Naive thymus-derived CD8-positive, alpha-beta T cell (primary cell): ENCODE results near the gene MLIP. TPM values are rescaled to one million over a fixed set of nuclear protein-coding genes. Genes with fewer than 3 reads are reported as not detected.
"Not testable (repeated sequence)": the region's sequence is repeated elsewhere in the genome, so short reads cannot be mapped to it uniquely, and the experiment has no call there.

Experiments used
- ATAC-seq, 2 donors: fragments of 150-1000 bp; cut with Tn5 transposase in 1 of 2; sonication (Bioruptor Pico), chemical (Tn5 transposase) in 1 of 2; 1 replicate in 1 of 2; 2 replicates in 1 of 2; pipeline ENCODE4 v1.10.0; 2021; ENCODE audit warnings: mild to moderate bottlenecking in 2 of 2, moderate library complexity in 2 of 2
- POLR2A ChIA-PET: fragments of 350-600 bp; sonication (Branson Sonifier 250); formaldehyde crosslinking; loops from one replicate; lab custom pipeline; 2021; ENCODE audit warnings: antibody characterized with exemption; lab: Charles Lee
- DNase-seq, 10 donors: peaks; one replicate each; pipeline versions ENCODE4 v3.0.0 to v3.0.0-alpha.2; 2020 to 2022
- H3K27ac Mint-ChIP-seq, 10 donors: one replicate each; pipeline ENCODE4 v1.8.0; 2020 to 2022; ENCODE audit warnings: mild to moderate bottlenecking in 10 of 10, mixed read lengths in 10 of 10, moderate library complexity in 4 of 10, inconsistent platforms in 1 of 10
- H3K27me3 Mint-ChIP-seq, 5 donors: one replicate each; pipeline ENCODE4 v1.8.0; 2021 to 2022; ENCODE audit warnings: mixed read lengths in 5 of 5
- H3K36me3 Mint-ChIP-seq, 3 donors: one replicate each; pipeline ENCODE4 v1.8.0; 2020 to 2022; ENCODE audit warnings: mixed read lengths in 3 of 3, mild to moderate bottlenecking in 2 of 3, inconsistent platforms in 1 of 3
- H3K4me1 Mint-ChIP-seq, 4 donors: one replicate each; pipeline ENCODE4 v1.8.0; 2021 to 2022; ENCODE audit warnings: mixed read lengths in 4 of 4
- H3K4me3 Mint-ChIP-seq, 10 donors: one replicate each; pipeline ENCODE4 v1.8.0; 2020 to 2022; ENCODE audit warnings: mild to moderate bottlenecking in 10 of 10, mixed read lengths in 10 of 10, moderate library complexity in 6 of 10, inconsistent platforms in 1 of 10
- H3K9me3 Mint-ChIP-seq, 9 donors: one replicate each; pipeline ENCODE4 v1.8.0; 2020 to 2022; ENCODE audit warnings: mixed read lengths in 9 of 9, mild to moderate bottlenecking in 3 of 9, inconsistent platforms in 1 of 9, moderate library complexity in 1 of 9
- polyA plus RNA-seq, 3 donors: library from polyadenylated mRNA; unstranded; fragments of 300-500 nt; fragmentation: Illumina TruSeq; gene quantifications; one replicate each; pipeline ENCODE4 v1.2.3, GENCODE V29; 2021
- total RNA-seq, 8 experiments: library from RNA in 2 of 8; stranded (reverse) in 2 of 8; gene quantifications; one replicate each; pipeline ENCODE4 v1.2.3 and lab custom pipeline; 2021 to 2026

MLIP gene
- not detected for total RNA-seq
- polyA plus RNA-seq: not detected
- 0 reads per million in 6 experiments for total RNA-seq (lab: John Stamatoyannopoulos, UW)

- no peaks in the 10 kb centered on the region for H3K36me3 Mint-ChIP-seq
- peaks cover 0 to 20% (median 3%) of the 10 kb centered on the region in 9 donors for H3K9me3 Mint-ChIP-seq
- H3K4me3 Mint-ChIP-seq: no peak within 1 kb of the TSS
- DNase-seq (no peak), ATAC-seq (no peak)
- H3K27me3 Mint-ChIP-seq: peaks cover 0 to 15% (median 2%) of the 10 kb centered on the region in 5 donors
- POLR2A ChIA-PET: no interaction called here
- no peak within 1 kb of the TSS for H3K27ac Mint-ChIP-seq
- no peaks in the 10 kb centered on the region for H3K4me1 Mint-ChIP-seq
Measured at GRCh38 chr6:54111341-54112045, at the start of gene MLIP. Gene MLIP, plus strand, starts transcription at chr6:54111443. Its CDS starts 37 bp downstream, at chr6:54111480.

DNA sequence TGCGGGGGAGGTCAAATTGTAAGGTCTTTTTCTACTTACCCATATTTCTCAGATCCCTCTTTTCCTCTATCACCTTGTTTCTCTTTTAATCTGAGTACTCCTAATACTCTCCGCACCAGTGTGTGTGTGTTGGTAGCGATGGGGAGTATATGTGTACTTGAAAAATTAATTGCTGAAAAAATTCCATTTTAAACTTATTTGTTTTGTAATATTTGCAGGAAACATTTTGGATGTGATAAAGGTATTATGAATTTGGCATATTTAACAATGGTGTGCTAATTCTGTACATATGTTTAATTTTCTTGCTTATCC lies 48.1 kb upstream of the MLIP start:
- Mint-ChIP-seq H3K4me3 (no peak overlapping the region), H3K4me1 (no peaks in the 10 kb centered on the region), H3K9me3 (no peaks in the 10 kb centered on the region), H3K27me3 (no peaks in the 10 kb centered on the region), H3K36me3 (no peaks in the 10 kb centered on the region), H3K27ac (no peak overlapping the region)
- ATAC-seq: no peak
- no peak for DNase-seq
- POLR2A ChIA-PET: no interaction called here

DNA sequence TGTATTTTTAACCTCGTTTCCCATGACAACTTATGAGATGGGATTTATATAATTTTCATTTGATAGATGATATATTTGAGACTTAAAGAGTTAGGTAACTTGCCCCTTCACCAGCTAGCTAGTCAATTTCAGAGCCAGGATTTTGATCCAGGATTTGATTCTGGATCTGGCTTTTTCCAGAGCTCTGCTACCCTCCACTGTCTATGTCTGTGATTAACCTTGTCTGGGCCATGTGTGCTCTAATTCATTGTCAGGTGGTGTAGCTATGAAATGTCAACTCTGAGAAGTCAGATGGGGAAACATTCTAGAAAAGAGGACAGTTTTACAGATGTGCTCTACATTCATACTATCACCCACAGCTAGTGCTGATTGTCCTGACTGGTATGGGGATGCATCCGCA lies 42.5 kb upstream of the MLIP start:
- H3K9me3 Mint-ChIP-seq: no peaks in the 10 kb centered on the region
- DNase-seq (no peak), ATAC-seq (no peak)
- no peak overlapping the region for H3K4me3 Mint-ChIP-seq
- no peak overlapping the region for H3K27ac Mint-ChIP-seq
- no peaks in the 10 kb centered on the region for H3K36me3 Mint-ChIP-seq
- H3K27me3 Mint-ChIP-seq: peaks cover 0 to 3% (median 0%) of the 10 kb centered on the region in 5 donors
- POLR2A ChIA-PET: no interaction called here
- H3K4me1 Mint-ChIP-seq: no peaks in the 10 kb centered on the region

GRCh38 chr6:54070025-54070424 lies 41.2 kb upstream of the MLIP start:
- Mint-ChIP-seq H3K27ac (no peak overlapping the region), H3K27me3 (peaks cover 0 to 4% (median 0%) of the 10 kb centered on the region in 5 donors), H3K36me3 (no peaks in the 10 kb centered on the region), H3K9me3 (no peaks in the 10 kb centered on the region), H3K4me1 (no peaks in the 10 kb centered on the region), H3K4me3 (no peak overlapping the region)
- ATAC-seq (no peak), DNase-seq (no peak)
- POLR2A ChIA-PET: no interaction called here

DNA sequence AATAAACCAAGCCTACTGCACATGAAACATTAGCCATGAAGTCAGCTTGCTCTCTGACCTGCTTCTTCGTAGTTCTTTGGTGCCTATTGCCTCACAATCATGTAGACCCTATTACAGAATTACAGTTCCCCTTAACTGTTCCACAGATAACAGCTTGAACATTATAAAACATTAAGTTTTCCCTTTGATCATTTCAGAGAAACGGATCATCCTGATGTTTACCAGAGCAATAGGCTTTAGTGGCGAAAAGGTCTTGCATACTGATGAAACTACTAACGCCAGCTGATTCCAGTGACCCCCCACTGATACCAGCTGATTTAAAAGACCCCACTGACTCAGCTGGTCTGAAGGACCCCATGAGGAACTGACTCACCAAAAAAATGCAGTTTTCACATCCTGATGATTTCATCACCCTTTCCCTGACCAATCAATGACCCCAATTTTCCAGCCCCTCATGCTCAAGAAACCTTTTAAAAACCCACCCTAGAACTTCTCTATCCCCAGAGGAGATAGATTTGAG lies 39.4 kb upstream of the MLIP start:
- no peaks in the 10 kb centered on the region for H3K9me3 Mint-ChIP-seq
- ATAC-seq (no peak), DNase-seq (no peak)
- no peaks in the 10 kb centered on the region for H3K36me3 Mint-ChIP-seq
- H3K27me3 Mint-ChIP-seq: peaks cover 0 to 4% (median 2%) of the 10 kb centered on the region in 5 donors
- POLR2A ChIA-PET: no interaction called here
- no peaks in the 10 kb centered on the region for H3K4me1 Mint-ChIP-seq
- no peak overlapping the region for H3K4me3 Mint-ChIP-seq
- H3K27ac Mint-ChIP-seq: no peak overlapping the region

DNA sequence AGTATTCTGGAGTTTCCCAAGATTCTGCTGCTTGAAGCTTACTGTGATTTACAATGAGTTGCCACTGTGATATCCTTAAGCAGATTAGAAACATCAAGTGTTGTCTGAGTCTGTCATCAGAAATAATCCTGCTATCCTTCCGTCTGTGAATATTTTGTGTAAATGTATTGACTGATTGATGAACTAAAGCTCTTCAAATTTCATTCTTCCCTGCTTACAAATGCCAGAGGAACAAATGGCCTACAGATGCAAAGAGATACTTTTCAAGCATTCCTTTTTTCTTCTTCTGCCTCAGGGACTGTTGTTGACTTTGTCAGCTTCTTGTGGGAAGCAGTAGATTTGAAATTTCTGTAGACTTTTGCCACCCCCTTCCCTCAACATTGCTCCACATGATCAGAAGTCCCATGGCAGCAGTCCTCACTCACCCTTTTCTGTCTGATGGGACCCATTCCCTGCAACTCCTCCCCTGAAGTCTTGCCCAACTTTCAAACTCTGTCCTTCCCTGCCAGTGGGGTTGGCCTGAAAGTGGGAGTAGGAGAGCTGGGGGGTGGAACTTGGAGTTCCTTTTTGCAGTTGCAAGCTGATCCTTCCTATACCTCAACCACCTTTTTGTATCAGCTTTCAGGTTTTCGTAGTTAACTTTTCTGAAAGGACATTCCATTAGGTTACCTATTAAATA lies 38.5 kb upstream of the MLIP start:
- ATAC-seq (no peak), DNase-seq (no peak)
- H3K4me1 Mint-ChIP-seq: no peaks in the 10 kb centered on the region
- no peaks in the 10 kb centered on the region for H3K9me3 Mint-ChIP-seq
- no peaks in the 10 kb centered on the region for H3K36me3 Mint-ChIP-seq
- peaks cover 0 to 4% (median 2%) of the 10 kb centered on the region in 5 donors for H3K27me3 Mint-ChIP-seq
- H3K4me3 Mint-ChIP-seq: no peak overlapping the region
- no peak overlapping the region for H3K27ac Mint-ChIP-seq
- POLR2A ChIA-PET: no interaction called here

DNA sequence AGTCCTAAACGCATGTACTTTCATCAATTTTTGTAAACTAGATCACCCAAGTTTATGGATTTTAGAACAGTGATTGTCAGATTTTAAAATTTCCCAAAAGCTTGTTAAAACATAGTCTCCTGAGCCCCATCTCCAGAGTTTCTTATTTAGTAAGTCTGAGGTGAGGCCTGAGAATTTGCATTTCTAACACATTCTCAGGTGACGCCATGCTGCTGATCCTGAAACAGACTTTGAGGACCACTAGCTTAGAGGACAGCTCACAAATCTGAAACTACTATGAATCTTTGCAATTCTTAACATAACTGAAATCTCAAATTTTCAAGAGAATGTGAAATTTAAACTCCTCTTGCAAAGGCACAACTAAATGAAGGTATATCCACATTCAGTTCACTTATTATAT lies 37.8 kb upstream of the MLIP start:
- DNase-seq (no peak), ATAC-seq (no peak)
- Mint-ChIP-seq H3K36me3 (no peaks in the 10 kb centered on the region), H3K9me3 (no peaks in the 10 kb centered on the region), H3K27me3 (peaks cover 0 to 4% (median 2%) of the 10 kb centered on the region in 5 donors), H3K4me3 (no peak overlapping the region), H3K4me1 (no peaks in the 10 kb centered on the region), H3K27ac (no peak overlapping the region)
- POLR2A ChIA-PET: no interaction called here

DNA sequence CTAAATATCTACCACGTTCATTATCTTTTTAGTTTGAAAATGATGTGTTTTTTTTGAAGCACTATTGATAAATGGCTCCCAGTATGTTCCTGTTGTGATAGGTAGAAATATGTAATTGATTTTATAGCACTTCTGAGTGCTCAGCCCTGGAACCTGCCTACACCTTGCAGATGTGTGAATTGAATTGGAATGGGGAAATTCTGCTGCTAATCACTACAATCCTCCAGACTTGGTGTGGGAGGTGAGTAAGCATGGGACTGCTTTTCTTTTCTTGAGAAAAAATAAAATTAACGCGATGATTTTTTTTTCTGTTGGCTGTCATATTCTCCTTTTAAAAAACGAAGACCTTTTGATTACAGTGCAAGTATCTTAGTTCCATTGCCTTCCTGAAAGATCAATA lies 37.1 kb upstream of the MLIP start:
- Mint-ChIP-seq H3K27me3 (peaks cover 0 to 4% (median 2%) of the 10 kb centered on the region in 5 donors), H3K4me1 (no peaks in the 10 kb centered on the region), H3K27ac (no peak overlapping the region), H3K4me3 (no peak overlapping the region), H3K36me3 (no peaks in the 10 kb centered on the region), H3K9me3 (no peaks in the 10 kb centered on the region)
- ATAC-seq (no peak), DNase-seq (no peak)
- POLR2A ChIA-PET: no interaction called here

- H3K27me3 Mint-ChIP-seq: peaks cover 0 to 4% (median 2%) of the 10 kb centered on the region in 5 donors
- no peak for ATAC-seq
- POLR2A ChIA-PET: no interaction called here
Measured at GRCh38 chr6:54074578-54075195, 36.6 kb upstream of the MLIP start.

DNA sequence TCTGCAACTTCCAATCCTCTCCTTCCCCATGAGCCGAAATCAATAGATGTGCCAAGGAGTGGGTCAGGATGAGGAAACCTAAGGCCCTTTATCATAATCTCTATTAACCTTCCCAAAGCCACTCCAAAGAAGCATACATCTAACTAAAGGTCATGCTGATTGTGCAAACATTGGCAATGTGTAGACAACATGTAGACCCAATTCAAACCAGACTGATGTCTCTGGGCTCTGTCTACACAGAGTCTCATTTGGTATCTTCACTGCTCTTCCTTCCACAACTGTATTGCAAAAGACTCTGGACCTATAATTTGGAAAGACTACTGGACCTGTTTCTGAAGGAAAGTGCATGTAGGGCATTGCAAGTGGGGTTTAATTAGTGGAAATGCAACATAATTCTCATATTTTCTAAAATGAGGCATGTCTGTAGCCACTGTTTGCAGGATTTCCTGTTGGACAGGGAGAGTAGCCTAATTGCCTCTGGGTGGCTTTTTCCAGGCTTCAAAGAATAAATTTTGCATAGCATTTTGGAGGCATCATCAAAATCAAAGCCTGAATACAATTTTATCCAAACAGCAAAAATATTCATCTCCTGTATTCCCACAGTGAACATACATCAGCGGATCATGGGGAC lies 35.0 kb upstream of the MLIP start:
- DNase-seq (no peak), ATAC-seq (no peak)
- POLR2A ChIA-PET: no interaction called here
- Mint-ChIP-seq H3K36me3 (no peaks in the 10 kb centered on the region), H3K4me1 (no peaks in the 10 kb centered on the region), H3K9me3 (peaks cover 0 to 2% (median 0%) of the 10 kb centered on the region in 9 donors), H3K27me3 (peaks cover 0 to 6% (median 3%) of the 10 kb centered on the region in 5 donors), H3K27ac (no peak overlapping the region), H3K4me3 (no peak overlapping the region)

More at GRCh38 chr6:54074578-54075195, 36.6 kb upstream of the MLIP start:
- Mint-ChIP-seq H3K4me1 (no peaks in the 10 kb centered on the region), H3K27ac (no peak overlapping the region), H3K4me3 (no peak overlapping the region), H3K9me3 (no peaks in the 10 kb centered on the region), H3K36me3 (no peaks in the 10 kb centered on the region)
- DNase-seq: no peak

GRCh38 chr6:54081499-54081898 lies 29.7 kb upstream of the MLIP start:
- H3K4me1 Mint-ChIP-seq, H3K36me3 Mint-ChIP-seq, H3K9me3 Mint-ChIP-seq, POLR2A ChIA-PET, H3K27me3 Mint-ChIP-seq, DNase-seq, H3K27ac Mint-ChIP-seq, H3K4me3 Mint-ChIP-seq, ATAC-seq: not testable (repeated sequence)

DNA sequence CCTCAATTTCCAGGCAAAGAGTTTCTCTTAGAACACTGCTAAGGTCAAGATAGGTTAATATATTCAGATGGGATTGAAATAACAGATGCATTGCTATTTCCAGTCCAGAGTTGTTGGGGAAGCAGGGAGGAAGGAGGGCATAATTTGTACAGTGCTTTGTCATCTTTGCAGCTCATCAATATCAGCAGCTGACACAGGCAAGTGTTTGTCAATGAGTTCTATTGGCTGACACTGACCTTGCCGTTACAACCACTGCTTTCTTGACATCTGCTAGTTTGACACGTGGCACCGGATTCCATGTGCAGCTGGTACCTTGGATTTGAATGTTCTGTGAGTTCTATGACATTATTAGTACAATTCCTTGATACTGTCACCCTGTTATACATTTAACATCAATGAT lies 28.0 kb upstream of the MLIP start:
- H3K9me3 Mint-ChIP-seq: peaks cover 0 to 2% (median 0%) of the 10 kb centered on the region in 9 donors
- H3K36me3 Mint-ChIP-seq: no peaks in the 10 kb centered on the region
- no peak for DNase-seq
- no peak for ATAC-seq
- H3K4me1 Mint-ChIP-seq: no peaks in the 10 kb centered on the region
- H3K27me3 Mint-ChIP-seq: peaks cover 0 to 4% (median 0%) of the 10 kb centered on the region in 5 donors
- POLR2A ChIA-PET: no interaction called here
- H3K27ac Mint-ChIP-seq: no peak overlapping the region
- H3K4me3 Mint-ChIP-seq: no peak overlapping the region

GRCh38 chr6:54084231-54084630 lies 27.0 kb upstream of the MLIP start:
- Mint-ChIP-seq H3K4me3 (no peak overlapping the region), H3K27me3 (peaks cover 0 to 4% (median 0%) of the 10 kb centered on the region in 5 donors), H3K27ac (no peak overlapping the region), H3K4me1 (no peaks in the 10 kb centered on the region), H3K36me3 (no peaks in the 10 kb centered on the region), H3K9me3 (peaks cover 0 to 2% (median 0%) of the 10 kb centered on the region in 9 donors)
- DNase-seq (no peak), ATAC-seq (no peak)
- POLR2A ChIA-PET: no interaction called here
